ENCODE measurements around the gene MCC.

DNA sequence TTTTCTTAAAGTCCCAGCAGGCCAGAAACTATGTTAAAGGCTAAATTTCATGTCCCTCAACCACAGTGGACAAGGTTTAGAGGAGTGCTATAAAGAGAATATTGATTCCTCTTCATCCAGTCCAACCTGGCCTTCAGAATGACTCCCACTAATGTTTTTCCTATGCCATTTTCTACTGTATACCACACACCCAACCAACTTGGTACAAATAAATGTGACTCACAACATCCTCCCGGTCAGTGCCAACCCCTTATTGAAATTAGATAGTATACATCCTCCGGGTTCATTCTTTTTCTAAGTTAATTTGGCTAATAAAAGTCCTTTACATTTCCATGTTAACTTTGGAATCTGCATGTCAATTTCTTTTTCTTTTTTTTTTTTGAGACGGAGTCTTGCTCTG is 268.6 kb downstream of the MCC start:
- TF ChIP-seq, protein P1, sequence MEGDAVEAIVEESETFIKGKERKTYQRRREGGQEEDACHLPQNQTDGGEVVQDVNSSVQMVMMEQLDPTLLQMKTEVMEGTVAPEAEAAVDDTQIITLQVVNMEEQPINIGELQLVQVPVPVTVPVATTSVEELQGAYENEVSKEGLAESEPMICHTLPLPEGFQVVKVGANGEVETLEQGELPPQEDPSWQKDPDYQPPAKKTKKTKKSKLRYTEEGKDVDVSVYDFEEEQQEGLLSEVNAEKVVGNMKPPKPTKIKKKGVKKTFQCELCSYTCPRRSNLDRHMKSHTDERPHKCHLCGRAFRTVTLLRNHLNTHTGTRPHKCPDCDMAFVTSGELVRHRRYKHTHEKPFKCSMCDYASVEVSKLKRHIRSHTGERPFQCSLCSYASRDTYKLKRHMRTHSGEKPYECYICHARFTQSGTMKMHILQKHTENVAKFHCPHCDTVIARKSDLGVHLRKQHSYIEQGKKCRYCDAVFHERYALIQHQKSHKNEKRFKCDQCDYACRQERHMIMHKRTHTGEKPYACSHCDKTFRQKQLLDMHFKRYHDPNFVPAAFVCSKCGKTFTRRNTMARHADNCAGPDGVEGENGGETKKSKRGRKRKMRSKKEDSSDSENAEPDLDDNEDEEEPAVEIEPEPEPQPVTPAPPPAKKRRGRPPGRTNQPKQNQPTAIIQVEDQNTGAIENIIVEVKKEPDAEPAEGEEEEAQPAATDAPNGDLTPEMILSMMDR (conservative IDR thresholded peaks at IDR 0.05) = no peak
- TF ChIP-seq ZFX (IDR thresholded peaks at IDR 0.05) = no peak
